ENCODE data around the gene UBE2V1. TPM values are rescaled to one million over a fixed set of nuclear protein-coding genes. Genes with fewer than 3 reads are reported as not detected.

The UBE2V1 gene
- total and polyA plus RNA-seq, 2 of the 13 experiments (the other 11 are each of a cell fraction or from before 2014, with no cell fraction given) = 81.3 to 132 TPM

DNA sequence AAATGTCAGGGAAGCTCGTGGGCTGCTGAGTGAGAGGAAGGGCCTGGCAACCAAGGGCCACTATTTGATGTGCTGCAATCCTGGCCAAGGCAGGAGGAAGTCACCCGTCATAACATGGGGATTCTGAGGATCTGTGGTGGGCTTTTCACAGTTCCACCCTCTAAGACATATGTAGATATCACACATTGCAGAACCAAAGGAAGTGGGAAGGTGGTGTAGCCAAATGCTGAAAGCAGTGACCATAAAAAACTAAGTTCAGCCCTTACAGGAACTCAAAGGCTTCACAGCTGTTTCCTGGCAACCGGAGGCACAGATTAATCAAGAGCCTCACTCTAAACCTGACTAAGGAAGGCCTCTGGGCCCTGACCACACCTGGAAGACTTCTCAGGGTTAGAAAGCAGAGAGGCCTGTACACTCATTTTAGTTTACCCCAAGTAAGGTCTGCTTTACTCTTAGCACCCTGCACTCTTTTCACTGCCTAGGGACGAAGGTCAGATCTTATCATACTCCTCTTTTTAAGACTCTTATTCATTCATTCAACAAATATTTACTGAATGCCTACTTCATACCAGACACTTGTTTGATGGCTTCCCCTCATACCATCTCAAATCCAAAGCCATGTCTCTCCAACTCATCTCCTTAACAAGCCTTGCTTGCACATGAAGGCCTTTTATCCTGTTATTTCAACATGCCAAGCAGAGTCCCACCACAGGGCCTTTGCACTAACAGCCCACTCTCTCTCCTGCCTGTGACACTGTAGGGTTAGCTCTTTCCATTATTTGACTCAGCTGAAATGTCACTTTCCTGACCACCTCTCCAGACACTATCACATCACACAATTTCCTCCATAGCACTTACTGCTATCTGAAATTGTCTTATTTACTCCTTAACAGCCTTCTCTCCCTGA is 2.6 kb downstream of the UBE2V1 start (continued):
- TF ChIP-seq, protein P1, sequence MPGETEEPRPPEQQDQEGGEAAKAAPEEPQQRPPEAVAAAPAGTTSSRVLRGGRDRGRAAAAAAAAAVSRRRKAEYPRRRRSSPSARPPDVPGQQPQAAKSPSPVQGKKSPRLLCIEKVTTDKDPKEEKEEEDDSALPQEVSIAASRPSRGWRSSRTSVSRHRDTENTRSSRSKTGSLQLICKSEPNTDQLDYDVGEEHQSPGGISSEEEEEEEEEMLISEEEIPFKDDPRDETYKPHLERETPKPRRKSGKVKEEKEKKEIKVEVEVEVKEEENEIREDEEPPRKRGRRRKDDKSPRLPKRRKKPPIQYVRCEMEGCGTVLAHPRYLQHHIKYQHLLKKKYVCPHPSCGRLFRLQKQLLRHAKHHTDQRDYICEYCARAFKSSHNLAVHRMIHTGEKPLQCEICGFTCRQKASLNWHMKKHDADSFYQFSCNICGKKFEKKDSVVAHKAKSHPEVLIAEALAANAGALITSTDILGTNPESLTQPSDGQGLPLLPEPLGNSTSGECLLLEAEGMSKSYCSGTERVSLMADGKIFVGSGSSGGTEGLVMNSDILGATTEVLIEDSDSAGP (CRISPR knock-in tag; IDR thresholded peaks at IDR 0.05; ENCODE audit: borderline replicate concordance) = no peak
- TF ChIP-seq ZNF598 (CRISPR knock-in tag; IDR thresholded peaks at IDR 0.05; ENCODE audit: borderline replicate concordance) (no peak), SP5 (CRISPR knock-in tag; IDR thresholded peaks at IDR 0.05; ENCODE audit: borderline replicate concordance, low read depth) (no peak), SATB2 (CRISPR knock-in tag; IDR thresholded peaks at IDR 0.05) (no peak), MZF1 (CRISPR knock-in tag; IDR thresholded peaks at IDR 0.05; ENCODE audit: borderline replicate concordance) (no peak), ZNF839 (CRISPR knock-in tag; IDR thresholded peaks at IDR 0.05; ENCODE audit: borderline replicate concordance) (no peak), ZSCAN20 (CRISPR knock-in tag; IDR thresholded peaks at IDR 0.05; ENCODE audit: borderline replicate concordance) (no peak), ZBTB38 (CRISPR knock-in tag; IDR thresholded peaks at IDR 0.05) (no peak), ZNF430 (CRISPR knock-in tag; IDR thresholded peaks at IDR 0.05) (no peak), TSC22D2 (CRISPR knock-in tag; IDR thresholded peaks at IDR 0.05; ENCODE audit: borderline replicate concordance) (no peak), ZNF264 (CRISPR knock-in tag; IDR thresholded peaks at IDR 0.05) (no peak), STAT5B (CRISPR knock-in tag; IDR thresholded peaks at IDR 0.05) (no peak)
- TF ChIP-seq, protein P2, sequence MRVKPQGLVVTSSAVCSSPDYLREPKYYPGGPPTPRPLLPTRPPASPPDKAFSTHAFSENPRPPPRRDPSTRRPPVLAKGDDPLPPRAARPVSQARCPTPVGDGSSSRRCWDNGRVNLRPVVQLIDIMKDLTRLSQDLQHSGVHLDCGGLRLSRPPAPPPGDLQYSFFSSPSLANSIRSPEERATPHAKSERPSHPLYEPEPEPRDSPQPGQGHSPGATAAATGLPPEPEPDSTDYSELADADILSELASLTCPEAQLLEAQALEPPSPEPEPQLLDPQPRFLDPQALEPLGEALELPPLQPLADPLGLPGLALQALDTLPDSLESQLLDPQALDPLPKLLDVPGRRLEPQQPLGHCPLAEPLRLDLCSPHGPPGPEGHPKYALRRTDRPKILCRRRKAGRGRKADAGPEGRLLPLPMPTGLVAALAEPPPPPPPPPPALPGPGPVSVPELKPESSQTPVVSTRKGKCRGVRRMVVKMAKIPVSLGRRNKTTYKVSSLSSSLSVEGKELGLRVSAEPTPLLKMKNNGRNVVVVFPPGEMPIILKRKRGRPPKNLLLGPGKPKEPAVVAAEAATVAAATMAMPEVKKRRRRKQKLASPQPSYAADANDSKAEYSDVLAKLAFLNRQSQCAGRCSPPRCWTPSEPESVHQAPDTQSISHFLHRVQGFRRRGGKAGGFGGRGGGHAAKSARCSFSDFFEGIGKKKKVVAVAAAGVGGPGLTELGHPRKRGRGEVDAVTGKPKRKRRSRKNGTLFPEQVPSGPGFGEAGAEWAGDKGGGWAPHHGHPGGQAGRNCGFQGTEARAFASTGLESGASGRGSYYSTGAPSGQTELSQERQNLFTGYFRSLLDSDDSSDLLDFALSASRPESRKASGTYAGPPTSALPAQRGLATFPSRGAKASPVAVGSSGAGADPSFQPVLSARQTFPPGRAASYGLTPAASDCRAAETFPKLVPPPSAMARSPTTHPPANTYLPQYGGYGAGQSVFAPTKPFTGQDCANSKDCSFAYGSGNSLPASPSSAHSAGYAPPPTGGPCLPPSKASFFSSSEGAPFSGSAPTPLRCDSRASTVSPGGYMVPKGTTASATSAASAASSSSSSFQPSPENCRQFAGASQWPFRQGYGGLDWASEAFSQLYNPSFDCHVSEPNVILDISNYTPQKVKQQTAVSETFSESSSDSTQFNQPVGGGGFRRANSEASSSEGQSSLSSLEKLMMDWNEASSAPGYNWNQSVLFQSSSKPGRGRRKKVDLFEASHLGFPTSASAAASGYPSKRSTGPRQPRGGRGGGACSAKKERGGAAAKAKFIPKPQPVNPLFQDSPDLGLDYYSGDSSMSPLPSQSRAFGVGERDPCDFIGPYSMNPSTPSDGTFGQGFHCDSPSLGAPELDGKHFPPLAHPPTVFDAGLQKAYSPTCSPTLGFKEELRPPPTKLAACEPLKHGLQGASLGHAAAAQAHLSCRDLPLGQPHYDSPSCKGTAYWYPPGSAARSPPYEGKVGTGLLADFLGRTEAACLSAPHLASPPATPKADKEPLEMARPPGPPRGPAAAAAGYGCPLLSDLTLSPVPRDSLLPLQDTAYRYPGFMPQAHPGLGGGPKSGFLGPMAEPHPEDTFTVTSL (CRISPR knock-in tag; IDR thresholded peaks at IDR 0.05; ENCODE audit: borderline replicate concordance) = no peak
- TF ChIP-seq, protein P3, sequence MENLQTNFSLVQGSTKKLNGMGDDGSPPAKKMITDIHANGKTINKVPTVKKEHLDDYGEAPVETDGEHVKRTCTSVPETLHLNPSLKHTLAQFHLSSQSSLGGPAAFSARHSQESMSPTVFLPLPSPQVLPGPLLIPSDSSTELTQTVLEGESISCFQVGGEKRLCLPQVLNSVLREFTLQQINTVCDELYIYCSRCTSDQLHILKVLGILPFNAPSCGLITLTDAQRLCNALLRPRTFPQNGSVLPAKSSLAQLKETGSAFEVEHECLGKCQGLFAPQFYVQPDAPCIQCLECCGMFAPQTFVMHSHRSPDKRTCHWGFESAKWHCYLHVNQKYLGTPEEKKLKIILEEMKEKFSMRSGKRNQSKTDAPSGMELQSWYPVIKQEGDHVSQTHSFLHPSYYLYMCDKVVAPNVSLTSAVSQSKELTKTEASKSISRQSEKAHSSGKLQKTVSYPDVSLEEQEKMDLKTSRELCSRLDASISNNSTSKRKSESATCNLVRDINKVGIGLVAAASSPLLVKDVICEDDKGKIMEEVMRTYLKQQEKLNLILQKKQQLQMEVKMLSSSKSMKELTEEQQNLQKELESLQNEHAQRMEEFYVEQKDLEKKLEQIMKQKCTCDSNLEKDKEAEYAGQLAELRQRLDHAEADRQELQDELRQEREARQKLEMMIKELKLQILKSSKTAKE (CRISPR knock-in tag; IDR thresholded peaks at IDR 0.05; ENCODE audit: borderline replicate concordance) = no peak
- TF ChIP-seq, protein P4, sequence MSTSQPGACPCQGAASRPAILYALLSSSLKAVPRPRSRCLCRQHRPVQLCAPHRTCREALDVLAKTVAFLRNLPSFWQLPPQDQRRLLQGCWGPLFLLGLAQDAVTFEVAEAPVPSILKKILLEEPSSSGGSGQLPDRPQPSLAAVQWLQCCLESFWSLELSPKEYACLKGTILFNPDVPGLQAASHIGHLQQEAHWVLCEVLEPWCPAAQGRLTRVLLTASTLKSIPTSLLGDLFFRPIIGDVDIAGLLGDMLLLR (CRISPR knock-in tag; IDR thresholded peaks at IDR 0.05) = no peak
- TF ChIP-seq, protein P5, sequence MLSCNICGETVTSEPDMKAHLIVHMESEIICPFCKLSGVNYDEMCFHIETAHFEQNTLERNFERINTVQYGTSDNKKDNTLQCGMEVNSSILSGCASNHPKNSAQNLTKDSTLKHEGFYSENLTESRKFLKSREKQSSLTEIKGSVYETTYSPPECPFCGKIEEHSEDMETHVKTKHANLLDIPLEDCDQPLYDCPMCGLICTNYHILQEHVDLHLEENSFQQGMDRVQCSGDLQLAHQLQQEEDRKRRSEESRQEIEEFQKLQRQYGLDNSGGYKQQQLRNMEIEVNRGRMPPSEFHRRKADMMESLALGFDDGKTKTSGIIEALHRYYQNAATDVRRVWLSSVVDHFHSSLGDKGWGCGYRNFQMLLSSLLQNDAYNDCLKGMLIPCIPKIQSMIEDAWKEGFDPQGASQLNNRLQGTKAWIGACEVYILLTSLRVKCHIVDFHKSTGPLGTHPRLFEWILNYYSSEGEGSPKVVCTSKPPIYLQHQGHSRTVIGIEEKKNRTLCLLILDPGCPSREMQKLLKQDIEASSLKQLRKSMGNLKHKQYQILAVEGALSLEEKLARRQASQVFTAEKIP (CRISPR knock-in tag; IDR thresholded peaks at IDR 0.05; ENCODE audit: borderline replicate concordance) = no peak
